HepG2 (cell line): Measurements from ENCODE around the gene ACAD8. TPM values are rescaled to one million over a fixed set of nuclear protein-coding genes. Genes with fewer than 3 reads are reported as not detected.

Experiments
- ATAC-seq: fragments of 200-7000 bp; cut with Tn5 transposase; 3 replicates; pipeline ENCODE4 v1.9.1; 2020; ENCODE audit warnings: mild to moderate bottlenecking, moderate library complexity
- BruUV-seq: library from RNA; stranded (reverse); fragments of 400-500 nt; replicated peaks from 2 replicates; lab custom pipeline; 2021; lab: Mats Ljungman, UMichigan
- CTCF ChIA-PET: fragments of 300-600 bp; formaldehyde crosslinking; extraction: SDS; loops from one replicate; lab custom pipeline; 2021; ENCODE audit warnings: low total read pairs, inconsistent platforms, low intra/inter-chr PET ratio; lab: Yijun Ruan, JAX
- POLR2A ChIA-PET: fragments of 350-600 bp; sonication (Branson Sonifier 250); formaldehyde crosslinking; loops from one replicate; lab custom pipeline; 2020; ENCODE audit warnings: antibody characterized with exemption, inconsistent platforms; lab: Yijun Ruan, JAX
- DNase-seq: peaks from one replicate; pipeline ENCODE4 v3.0.0-alpha.2; 2015; ENCODE audit warnings: low spot score
- FAIRE-seq: peaks from 3 replicates; lab custom pipeline; 2011; peaks lifted over from hg19 to GRCh38; lab: Jason Lieb, UNC
- H2AFZ ChIP-seq: one replicate; pipeline ENCODE4 v1.6.1; 2011; ENCODE audit warnings: low read length, inconsistent platforms
- H3K27ac ChIP-seq: fragments of 300-600 bp; 3 replicates; pipeline ENCODE4 v1.8.0; 2011; ENCODE audit warnings: mixed run types, mild to moderate bottlenecking, mixed read lengths, low read length, inconsistent platforms; ENCODE audit not compliant: insufficient read depth; ENCODE audit errors: extremely low read length
- H3K27me3 ChIP-seq, 2 experiments: fragments of 200-600 bp in 1 of 2; 2 replicates in 1 of 2; 3 replicates in 1 of 2; pipeline versions ENCODE4 v1.6.0 to v1.8.0; 2011; ENCODE audit warnings: low read length in 2 of 2, mild to moderate bottlenecking in 2 of 2, moderate library complexity in 2 of 2, inconsistent platforms in 1 of 2; ENCODE audit not compliant: insufficient read depth in 2 of 2, control insufficient read depth in 1 of 2
- H3K36me3 ChIP-seq, 2 experiments: fragments of 200-600 bp in 1 of 2; replicated peaks in 1 of 2; 2 replicates in 1 of 2; 3 replicates in 1 of 2; pipeline versions ENCODE4 v1.5.1 to v1.8.0; 2011; ENCODE audit warnings: low read length in 2 of 2, inconsistent platforms in 1 of 2; ENCODE audit not compliant: insufficient read depth in 2 of 2, control insufficient read depth in 1 of 2
- H3K4me1 ChIP-seq: 2 replicates; pipeline ENCODE4 v1.5.1; 2012; ENCODE audit warnings: low read length, inconsistent platforms; ENCODE audit not compliant: insufficient read depth
- H3K4me2 ChIP-seq: 2 replicates; pipeline ENCODE4 v1.6.0; 2011; ENCODE audit warnings: low read depth, low read length, inconsistent platforms
- H3K4me3 ChIP-seq, 3 experiments: fragments of 200-600 bp in 1 of 3; sonication (generic), shearing (Covaris generic) in 1 of 3; replicated peaks in 1 of 3; 2 replicates each; pipeline ENCODE4 v1.5.1; 2011 to 2016; ENCODE audit warnings: low read length in 3 of 3, inconsistent platforms in 2 of 3, low read depth in 2 of 3, mild to moderate bottlenecking in 2 of 3, control low read depth in 1 of 3, mixed read lengths in 1 of 3; ENCODE audit not compliant: insufficient read depth in 1 of 3
- H3K79me2 ChIP-seq: one replicate; pipeline ENCODE4 v1.6.1; 2011; ENCODE audit warnings: low read length, inconsistent platforms; ENCODE audit not compliant: insufficient read depth
- H3K9ac ChIP-seq: 2 replicates; pipeline ENCODE4 v1.6.0; 2011; ENCODE audit warnings: mild to moderate bottlenecking, low read depth, low read length, inconsistent platforms; ENCODE audit not compliant: insufficient read depth
- H3K9me3 ChIP-seq: 2 replicates; pipeline ENCODE4 v1.5.1; 2012; ENCODE audit warnings: mild to moderate bottlenecking, low read length
- H4K20me1 ChIP-seq: 2 replicates; pipeline ENCODE4 v1.6.0; 2011; ENCODE audit warnings: inconsistent platforms, mild to moderate bottlenecking, low read length, moderate library complexity; ENCODE audit not compliant: insufficient read depth
- AGO2 ChIP-seq: fragments of 200-400 bp; formaldehyde crosslinking; optimal IDR thresholded peaks from 2 replicates; pipeline ENCODE3; 2017; ENCODE audit warnings: mild to moderate bottlenecking, low read depth, low read length, moderate library complexity
- CBX1 ChIP-seq: IDR thresholded peaks from one replicate; pipeline ENCODE4 v1.6.1; 2016; ENCODE audit warnings: antibody characterized with exemption, low read depth
- GABPB1 ChIP-seq: IDR thresholded peaks from 2 replicates; pipeline ENCODE4 v1.6.1; 2016; ENCODE audit warnings: mild to moderate bottlenecking, missing genetic modification reagents, moderate library complexity, missing compliant biosample characterization
- GZF1 ChIP-seq: sonication (generic); formaldehyde crosslinking; IDR thresholded peaks from 2 replicates; pipeline ENCODE4 v1.5.1; 2020; ENCODE audit warnings: mild to moderate bottlenecking, missing genetic modification reagents
- KLF12 ChIP-seq: sonication (generic); formaldehyde crosslinking; IDR thresholded peaks from 2 replicates; pipeline ENCODE4 v1.4.0; 2020; ENCODE audit warnings: missing genetic modification reagents, borderline replicate concordance
- NFYB ChIP-seq: sonication (generic); formaldehyde crosslinking; IDR thresholded peaks from 2 replicates; pipeline ENCODE4 v1.4.0; 2020; ENCODE audit warnings: missing genetic modification reagents
- PRDM10 ChIP-seq: sonication (generic); formaldehyde crosslinking; IDR thresholded peaks from 2 replicates; pipeline ENCODE4 v1.4.0; 2020; ENCODE audit warnings: low read depth, missing genetic modification reagents
- TFAP4 ChIP-seq: sonication (generic); IDR thresholded peaks from 2 replicates; pipeline ENCODE4 v1.6.1; 2016; ENCODE audit warnings: low read depth, borderline replicate concordance
- ZNF232 ChIP-seq: sonication (generic); formaldehyde crosslinking; IDR thresholded peaks from 2 replicates; pipeline ENCODE4 v1.4.0; 2020; ENCODE audit warnings: missing genetic modification reagents, borderline replicate concordance
- ZNF326 ChIP-seq: sonication (generic); formaldehyde crosslinking; IDR thresholded peaks from 2 replicates; pipeline ENCODE4 v1.4.0; 2020; ENCODE audit warnings: missing genetic modification reagents, borderline replicate concordance
- ZNF431 ChIP-seq: sonication (generic); formaldehyde crosslinking; IDR thresholded peaks from 2 replicates; pipeline ENCODE4 v1.9.0; 2022; ENCODE audit warnings: missing genetic modification reagents, low read depth, mild to moderate bottlenecking, borderline replicate concordance
- ZNF597 ChIP-seq: sonication (generic); formaldehyde crosslinking; IDR thresholded peaks from 2 replicates; pipeline ENCODE4 v1.5.0; 2020; ENCODE audit warnings: missing genetic modification reagents
- ZSCAN25 ChIP-seq: sonication (generic); formaldehyde crosslinking; IDR thresholded peaks from 2 replicates; pipeline ENCODE4 v1.8.0; 2022; ENCODE audit warnings: mild to moderate bottlenecking, missing genetic modification reagents
- ZSCAN30 ChIP-seq: sonication (generic); formaldehyde crosslinking; IDR thresholded peaks from 2 replicates; pipeline ENCODE4 v1.5.0; 2020; ENCODE audit warnings: mild to moderate bottlenecking, missing genetic modification reagents
- WGBS: methylation state at CpG from one replicate; pipeline ENCODE4 v1.1.6; 2017; ENCODE audit warnings: low lambda C conversion rate; 5-methylcytosine and 5-hydroxymethylcytosine counted together
- in situ Hi-C: cut with HindIII; loops from 2 replicates; pipeline ENCODE4 v1.10.0; 2017; ENCODE audit warnings: low pct_unique_long_range_greater_than_20kb; ENCODE audit not compliant: extremely low pct_ligation_motif_present
- intact Hi-C: fragments of 100-400 bp; cut with micrococcal nuclease; formaldehyde crosslinking; loops from one replicate; pipeline ENCODE4 v1.10.0; 2022; ENCODE audit not compliant: unreplicated experiment
- polyA plus RNA-seq, 8 experiments: library from polyadenylated mRNA; depleted of rRNA in 3 of 8; stranded (reverse) in 7 of 8; unstranded in 1 of 8; fragments of >200 nt; fragmentation: Illumina TruSeq in 4 of 8; extraction: Trizol in 4 of 8; gene quantifications; 2 replicates each; pipeline versions ENCODE4 v1.2.1 to v1.2.3, GENCODE V29; 2011 to 2016; ENCODE audit warnings: low read depth in 4 of 8, missing spikeins in 1 of 8, mixed read lengths in 1 of 8; ENCODE audit not compliant: insufficient read depth in 1 of 8
- total RNA-seq, 5 experiments: library from RNA; depleted of rRNA; stranded (reverse); fragments of >200 nt; fragmentation: Illumina TruSeq; extraction: Trizol; gene quantifications; 2 replicates each; pipeline ENCODE4 v1.2.3, GENCODE V29; 2016; ENCODE audit warnings: low read depth in 1 of 5

The ACAD8 gene
- total and polyA plus RNA-seq, 2 of the 13 experiments (the other 11 are each of a cell fraction or from before 2014, with no cell fraction given) = 13.5 to 20.3 TPM

- Histone ChIP-seq H4K20me1 (no peaks in the 10 kb centered on the region), H3K36me3 (peaks cover 11 to 46% of the 10 kb centered on the region in 2 experiments), H3K9me3 (no peaks in the 10 kb centered on the region), H3K4me1 (no peaks in the 10 kb centered on the region), H2AFZ (no peak overlapping the region), H3K4me3 (no peak overlapping the region), H3K9ac (no peak overlapping the region), H3K79me2 (no peaks in the 10 kb centered on the region), H3K27ac (no peak overlapping the region)
- no peak for FAIRE-seq
- CTCF ChIA-PET = interaction anchor here (3.2 kb wide), 1 partner anchor 38 kb away, joined by 15 read pairs; no protein-coding TSS in a partner anchor
- WGBS = 97% methylated on average over 6 of the region's 14 CpGs
- ATAC-seq = no peak
- no peak for DNase-seq
- TF ChIP-seq AGO2 (peak; percentile 3), NFYB (CRISPR knock-in tag) (no peak)
- TF ChIP-seq, all 625 proteins: peak for 1
- no TSS peak for BruUV-seq
- Histone ChIP-seq H3K4me2 (no peak overlapping the region), H3K27me3 (no peaks in the 10 kb centered on the region)
- POLR2A ChIA-PET = no interaction called here
- in situ Hi-C loops = no loop called here
- intact Hi-C loops = no loop called here
These were observed 7.9 kb upstream of the ACAD8 start for GRCh38 chr11:134245434-134245833.

GRCh38 chr11:134246100-134246499, 7.3 kb upstream of the ACAD8 start:
- in situ Hi-C loops (no loop called here), intact Hi-C loops (no loop called here)
- 97% methylated on average over 10 of the region's 11 CpGs for WGBS
- Histone ChIP-seq H3K9ac (no peak overlapping the region), H3K4me3 (no peak overlapping the region), H3K4me1 (no peaks in the 10 kb centered on the region), H3K9me3 (no peaks in the 10 kb centered on the region), H3K27me3 (no peaks in the 10 kb centered on the region), H3K36me3 (peaks cover 11 to 52% of the 10 kb centered on the region in 2 experiments), H3K27ac (no peak overlapping the region), H2AFZ (no peak overlapping the region), H4K20me1 (no peaks in the 10 kb centered on the region), H3K4me2 (no peak overlapping the region), H3K79me2 (no peaks in the 10 kb centered on the region)
- FAIRE-seq (no peak), ATAC-seq (no peak), DNase-seq (no peak)
- ChIA-PET POLR2A (no interaction called here), CTCF (interaction anchor here (3.2 kb wide), 1 partner anchor 38 kb away, joined by 15 read pairs; no protein-coding TSS in a partner anchor)
- no TSS peak for BruUV-seq
- TF ChIP-seq TFAP4 (no peak), ZSCAN25 (CRISPR knock-in tag) (no peak), PRDM10 (no peak), ZNF597 (CRISPR knock-in tag) (no peak), KLF12 (no peak), CBX1 (no peak), ZNF232 (CRISPR knock-in tag) (no peak), ZSCAN30 (CRISPR knock-in tag) (no peak), ZNF431 (CRISPR knock-in tag) (no peak), ZNF326 (CRISPR knock-in tag) (no peak), GABPB1 (CRISPR knock-in tag) (no peak), GZF1 (CRISPR knock-in tag) (no peak)
